Measurements from ENCODE around the gene UBE3C.
"Not testable (repeated sequence)": the region's sequence is repeated elsewhere in the genome, so short reads cannot be mapped to it uniquely, and the experiment has no call there.

GRCh38 chr7:157274094-157274634 lies 135.4 kb downstream of the UBE3C start:
- not testable (repeated sequence) for TF ChIP-seq CTCF (IDR thresholded peaks at IDR 0.05; ENCODE audit: extremely low read depth in 1 of 2, insufficient read depth in 1 of 2, low read depth in 1 of 2, low read length in 2 of 2); EZH2 (IDR thresholded peaks at IDR 0.05; ENCODE audit: borderline replicate concordance, low read depth, low read length, severe bottlenecking); MYC (IDR thresholded peaks at IDR 0.05; ENCODE audit: low read depth, low read length); POLR2AphosphoS5 (IDR thresholded peaks at IDR 0.05; ENCODE audit: insufficient read depth, low read depth, low read length)

Measured in endothelial cell of umbilical vein (primary cell).